HG02798 (cell line): ENCODE measurements around the gene RAF1.
"Not testable (repeated sequence)": the region's sequence is repeated elsewhere in the genome, so short reads cannot be mapped to it uniquely, and the experiment has no call there.

Experiments
- ATAC-seq: cut with Tn5 transposase; IDR thresholded peaks from one replicate; pipeline ENCODE4 v1.9.1; 2021; ENCODE audit warnings: mild to moderate bottlenecking; ENCODE audit not compliant: unreplicated experiment, poor library complexity

RAF1 gene

GRCh38 chr3:12663936-12664908 is at the start of gene RAF1:
Gene RAF1 (minus strand): TSS chr3:12664117. CDS start chr3:12618721, 45,396 bp downstream.
- ATAC-seq, result peak; percentile 95

DNA sequence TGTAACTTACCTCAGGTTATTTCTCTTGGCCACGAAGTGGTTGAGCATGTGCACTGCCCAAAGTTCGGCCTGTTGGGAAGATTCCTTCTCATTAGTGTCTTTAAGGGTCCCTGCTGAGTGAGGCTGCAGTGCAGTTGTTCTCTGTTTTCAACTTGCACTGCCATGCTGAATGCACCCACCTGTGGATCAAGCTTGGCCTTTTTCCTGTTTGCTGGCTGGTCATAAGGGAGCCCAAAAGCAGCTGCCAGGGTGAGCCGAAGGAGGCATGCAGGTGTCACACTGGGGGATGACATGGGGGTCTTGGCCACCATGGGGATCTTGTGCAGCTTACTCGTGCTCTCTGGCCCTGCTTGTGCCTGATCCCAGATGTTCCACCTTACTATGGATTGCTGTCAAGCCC is 46.1 kb upstream of the RAF1 start:
- ATAC-seq, result no peak

GRCh38 chr3:12709334-12709733 is 45.4 kb upstream of the RAF1 start:
- ATAC-seq, result no peak

DNA sequence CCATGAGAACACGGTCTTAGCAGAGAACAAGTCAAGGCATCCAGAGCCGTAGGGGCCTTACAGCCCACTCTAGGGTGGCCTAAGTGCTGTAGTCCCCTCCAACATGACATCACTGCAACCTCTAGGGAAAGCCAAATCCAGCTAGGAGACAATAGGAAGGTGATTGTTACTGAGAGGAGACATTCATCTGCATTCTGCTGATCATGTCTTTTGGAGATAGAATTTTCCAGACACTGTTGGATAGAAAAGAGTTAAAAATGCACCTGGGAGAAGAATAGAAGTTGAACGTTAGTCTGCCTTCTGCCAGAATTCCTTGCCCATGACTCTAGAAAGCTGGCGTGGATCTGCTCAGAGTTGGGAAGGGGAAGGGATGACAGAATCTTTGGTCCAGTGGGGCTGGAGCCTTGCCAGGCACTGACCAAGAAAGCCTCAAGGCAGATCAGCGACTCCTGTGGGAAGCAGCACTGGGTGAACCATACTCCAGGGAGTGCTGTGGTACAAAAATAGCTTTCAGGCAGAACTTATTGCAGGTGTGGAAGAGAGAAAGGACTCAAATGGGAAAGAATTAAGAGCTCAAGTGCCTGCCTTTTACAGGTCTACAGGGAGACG is 44.8 kb upstream of the RAF1 start:
- no peak for ATAC-seq

DNA sequence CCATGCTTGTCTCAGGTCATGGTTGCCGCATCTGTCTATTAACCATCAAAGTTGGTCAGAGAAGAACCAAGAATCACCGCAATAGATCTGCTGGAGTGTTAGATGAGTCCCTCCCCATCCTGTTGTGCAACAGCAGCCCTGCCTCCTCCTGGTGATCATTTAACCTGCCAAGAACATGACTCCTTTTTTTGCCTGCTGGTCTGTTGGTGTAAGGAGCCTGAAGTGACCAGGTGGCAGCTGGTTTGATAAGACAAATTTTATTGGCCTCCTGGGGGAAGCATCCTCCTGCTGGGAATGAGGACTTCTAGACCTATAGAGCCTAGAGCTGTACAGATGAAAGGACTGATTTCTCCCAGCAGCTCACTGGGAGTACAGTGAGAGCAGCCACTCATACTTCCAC is 43.5 kb upstream of the RAF1 start:
- no peak for ATAC-seq

DNA sequence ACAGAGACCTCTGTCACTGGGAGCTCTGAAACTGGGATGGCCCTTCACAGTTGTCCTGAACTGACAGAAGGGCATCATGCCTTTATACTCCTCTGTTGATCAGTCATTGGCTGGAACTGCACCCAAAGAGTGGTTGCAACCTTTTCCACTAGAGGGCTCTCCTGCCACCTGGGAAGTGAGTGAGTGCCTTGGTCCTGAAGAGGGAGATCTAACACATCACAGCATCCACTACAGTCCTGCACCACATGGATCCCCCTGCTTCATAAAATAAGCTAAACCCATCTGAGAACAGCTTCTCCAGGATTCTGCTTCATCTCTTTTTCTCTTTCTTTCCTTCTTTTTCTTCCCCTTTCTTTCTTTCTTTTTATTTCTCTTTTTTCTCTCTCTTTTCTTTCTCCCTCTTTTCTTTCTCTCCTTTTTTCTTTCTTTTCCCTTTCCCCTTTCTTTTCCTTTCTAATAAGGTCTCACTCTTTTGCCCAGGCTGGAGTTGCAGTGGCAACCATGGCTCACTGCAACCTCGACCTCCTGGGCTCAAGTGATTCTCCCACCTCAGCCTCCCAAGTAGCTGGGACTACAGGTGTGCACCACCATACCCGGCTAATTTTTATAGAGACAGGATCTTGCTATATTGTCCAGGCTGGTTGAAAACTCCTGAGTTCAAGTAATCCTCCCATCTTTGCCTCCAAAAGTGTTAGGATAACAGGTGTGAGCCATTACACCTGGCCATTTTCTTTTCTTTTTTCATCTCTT is 42.8 kb upstream of the RAF1 start:
- ATAC-seq, result peak; percentile 95

DNA sequence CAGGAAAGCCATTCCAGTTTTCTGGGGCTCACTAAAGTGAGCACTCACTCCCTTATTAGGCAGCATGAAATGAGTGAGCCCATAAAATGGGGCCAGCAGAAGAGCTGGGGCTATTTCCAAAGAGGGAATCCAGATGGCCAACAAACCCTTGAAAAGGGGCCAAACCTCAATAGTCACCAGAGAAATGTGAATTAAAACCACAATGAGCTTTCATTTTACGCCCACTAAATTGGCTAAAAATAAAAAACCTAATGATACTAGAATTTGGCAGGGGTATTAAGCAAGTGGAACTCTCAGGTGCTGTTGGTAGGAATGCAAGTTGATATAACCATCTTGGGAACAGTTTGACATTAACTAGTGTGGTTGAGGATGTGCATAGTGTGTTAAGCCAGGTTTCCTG is 42.1 kb upstream of the RAF1 start:
- ATAC-seq, result no peak

GRCh38 chr3:12705374-12705926 is 41.5 kb upstream of the RAF1 start:
- ATAC-seq, result no peak

- no peak for ATAC-seq
Observed at GRCh38 chr3:12702501-12702900, 38.6 kb upstream of the RAF1 start.

- ATAC-seq, result not testable (repeated sequence)
Observed at GRCh38 chr3:12701601-12702000, 37.7 kb upstream of the RAF1 start.

DNA sequence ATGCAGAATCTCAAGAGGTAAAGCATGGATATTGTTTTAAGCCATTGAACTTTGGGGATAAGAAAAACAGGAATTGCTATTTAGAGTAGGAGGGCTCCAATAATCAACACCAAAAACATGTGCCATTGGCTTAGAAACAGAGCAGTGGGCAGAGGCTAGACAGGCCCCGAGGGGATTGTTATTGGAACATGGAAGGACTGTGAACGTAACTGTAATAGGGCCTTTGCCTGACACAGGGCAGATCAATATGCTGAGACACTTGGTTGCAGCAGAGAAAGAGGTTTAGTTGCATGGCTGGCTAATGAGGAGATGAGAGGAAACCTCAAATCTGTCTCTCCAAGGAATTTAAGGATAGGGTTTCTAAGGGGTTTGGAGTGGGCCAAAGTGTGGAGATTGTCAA is 36.9 kb upstream of the RAF1 start:
- no peak for ATAC-seq

GRCh38 chr3:12695916-12696315 is 32.0 kb upstream of the RAF1 start:
- ATAC-seq, result no peak

- ATAC-seq, result no peak
Observed at GRCh38 chr3:12695112-12695511, 31.2 kb upstream of the RAF1 start.

DNA sequence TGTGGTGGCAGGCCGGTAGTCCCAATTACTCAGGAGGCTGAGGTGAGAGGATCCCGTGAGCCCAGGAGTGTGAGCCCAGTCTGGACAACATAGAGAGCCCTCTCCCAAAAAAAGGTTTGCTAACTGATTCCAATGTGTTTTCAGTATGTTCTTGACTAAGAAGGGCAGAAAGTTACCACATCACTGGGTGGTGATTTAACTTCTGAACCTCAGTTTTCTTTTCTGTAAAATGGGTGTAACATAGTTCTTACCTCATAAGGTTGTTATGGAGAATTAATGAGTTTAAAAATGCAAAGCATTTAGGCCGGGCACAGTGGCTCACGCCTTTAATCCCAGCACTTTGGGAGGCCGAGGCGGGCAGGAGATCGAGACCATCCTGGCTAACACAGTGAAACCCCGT is 28.5 kb upstream of the RAF1 start:
- ATAC-seq, result no peak

DNA sequence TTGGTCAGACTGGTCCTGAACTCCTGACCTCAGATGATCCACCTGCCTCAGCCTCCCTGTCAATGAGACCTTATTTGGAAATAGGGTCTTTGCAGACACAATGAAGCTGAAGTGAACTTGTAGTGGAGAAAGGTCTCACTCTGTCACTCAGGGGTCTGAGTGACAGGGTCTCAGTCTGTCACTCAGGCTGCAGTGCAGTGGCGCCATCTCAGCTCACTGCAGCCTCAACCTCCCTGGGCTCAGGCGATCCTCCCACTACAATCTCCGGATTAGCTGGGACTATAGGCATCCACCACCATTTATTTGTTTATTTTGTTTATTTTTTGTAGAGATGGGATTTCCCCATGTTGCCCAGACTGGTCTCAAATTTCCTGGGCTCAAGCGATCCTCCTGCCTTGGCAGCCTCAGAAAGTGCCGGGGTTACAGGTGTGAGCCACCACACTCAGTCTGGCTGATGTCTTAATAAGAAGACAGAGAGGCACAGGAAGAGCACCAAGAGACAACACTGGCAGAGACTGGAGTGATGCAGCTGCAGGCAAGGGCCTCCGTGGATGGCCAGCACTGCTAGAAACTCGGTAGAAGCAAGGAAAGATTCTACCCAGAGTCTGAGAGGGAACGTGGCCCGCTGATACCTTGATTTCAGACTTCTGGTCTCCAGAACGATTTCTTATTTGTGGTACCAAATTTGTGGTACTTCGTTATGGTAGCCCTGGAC is 26.2 kb upstream of the RAF1 start:
- no peak for ATAC-seq

DNA sequence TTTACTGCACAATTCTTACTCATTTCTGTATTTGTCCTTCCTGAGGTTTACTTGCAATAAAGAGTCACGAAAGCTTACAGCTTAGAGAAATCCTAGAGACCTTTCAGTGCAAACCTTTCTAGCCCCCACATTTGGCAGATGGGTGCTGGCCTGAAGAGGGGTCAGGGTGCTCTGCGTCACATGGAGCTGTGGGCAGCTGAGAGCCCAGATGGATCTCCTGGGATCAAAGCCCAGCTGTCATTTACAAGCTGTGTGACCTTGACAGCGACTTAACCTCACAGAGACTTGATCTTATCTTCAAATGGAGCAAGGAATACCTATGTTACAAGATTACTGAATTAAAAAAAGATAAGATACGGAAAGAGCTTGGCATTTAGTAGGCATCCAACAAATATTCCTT is 24.0 kb upstream of the RAF1 start:
- ATAC-seq, result no peak

DNA sequence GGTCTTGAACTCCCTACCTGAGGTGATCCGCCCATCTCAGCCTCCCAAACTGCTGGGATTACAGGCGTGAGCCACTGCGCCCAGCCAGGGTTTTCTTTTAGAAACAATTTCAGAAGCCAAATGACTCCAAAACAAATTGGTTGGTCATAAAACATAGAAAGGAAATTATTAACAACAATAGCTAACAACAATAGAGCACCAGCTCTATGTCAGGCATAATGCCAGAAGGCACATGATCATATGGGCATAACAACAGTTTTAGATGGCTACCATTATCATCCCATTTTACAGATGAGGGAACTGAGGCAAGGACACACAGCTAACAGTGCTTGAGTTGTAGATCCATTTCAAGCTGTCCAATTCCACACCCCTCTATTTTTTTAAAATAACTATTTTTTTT is 22.2 kb upstream of the RAF1 start:
- no peak for ATAC-seq

DNA sequence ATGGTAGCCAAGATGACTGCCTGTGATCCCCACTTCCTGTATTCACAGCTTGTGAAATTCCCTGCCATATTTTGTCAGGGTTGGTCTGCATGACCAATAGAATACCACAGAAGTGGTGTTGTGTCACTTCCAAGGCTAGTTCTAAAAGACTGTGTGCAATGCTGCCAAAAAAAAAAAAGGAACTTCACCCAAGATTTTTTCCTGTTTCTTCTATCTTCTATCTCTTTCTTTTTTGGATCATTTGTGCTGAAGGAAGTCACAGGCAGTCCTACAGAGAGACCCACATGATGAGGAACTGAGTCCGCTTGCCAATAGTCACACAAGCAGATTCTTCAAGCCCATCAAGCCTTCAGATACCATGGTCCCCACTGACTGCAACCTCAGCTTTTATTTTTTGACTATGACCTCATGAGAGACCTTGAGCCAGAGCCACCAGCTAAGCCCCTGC is 18.1 kb upstream of the RAF1 start:
- no peak for ATAC-seq

GRCh38 chr3:12681089-12681942 is 17.4 kb upstream of the RAF1 start:
- no peak for ATAC-seq
